HepG2 (cell line): Measurements from ENCODE around the gene THAP2. TPM values are rescaled to one million over a fixed set of nuclear protein-coding genes. Genes with fewer than 3 reads are reported as not detected.

Experiments used
- ATAC-seq: fragments of 200-7000 bp; cut with Tn5 transposase; 3 replicates; pipeline ENCODE4 v1.9.1; 2020; ENCODE audit warnings: mild to moderate bottlenecking, moderate library complexity
- BruUV-seq: library from RNA; stranded (reverse); fragments of 400-500 nt; replicated peaks from 2 replicates; lab custom pipeline; 2021; lab: Mats Ljungman, UMichigan
- CTCF ChIA-PET: fragments of 300-600 bp; formaldehyde crosslinking; extraction: SDS; loops from one replicate; lab custom pipeline; 2021; ENCODE audit warnings: low total read pairs, inconsistent platforms, low intra/inter-chr PET ratio; lab: Yijun Ruan, JAX
- POLR2A ChIA-PET: fragments of 350-600 bp; sonication (Branson Sonifier 250); formaldehyde crosslinking; loops from one replicate; lab custom pipeline; 2020; ENCODE audit warnings: antibody characterized with exemption, inconsistent platforms; lab: Yijun Ruan, JAX
- DNase-seq: peaks from one replicate; pipeline ENCODE4 v3.0.0-alpha.2; 2015; ENCODE audit warnings: low spot score
- FAIRE-seq: peaks from 3 replicates; lab custom pipeline; 2011; peaks lifted over from hg19 to GRCh38; lab: Jason Lieb, UNC
- H2AFZ ChIP-seq: one replicate; pipeline ENCODE4 v1.6.1; 2011; ENCODE audit warnings: low read length, inconsistent platforms
- H3K27ac ChIP-seq: fragments of 300-600 bp; 3 replicates; pipeline ENCODE4 v1.8.0; 2011; ENCODE audit warnings: mixed run types, mild to moderate bottlenecking, mixed read lengths, low read length, inconsistent platforms; ENCODE audit not compliant: insufficient read depth; ENCODE audit errors: extremely low read length
- H3K27me3 ChIP-seq, 2 experiments: fragments of 200-600 bp in 1 of 2; 2 replicates in 1 of 2; 3 replicates in 1 of 2; pipeline versions ENCODE4 v1.6.0 to v1.8.0; 2011; ENCODE audit warnings: low read length in 2 of 2, mild to moderate bottlenecking in 2 of 2, moderate library complexity in 2 of 2, inconsistent platforms in 1 of 2; ENCODE audit not compliant: insufficient read depth in 2 of 2, control insufficient read depth in 1 of 2
- H3K36me3 ChIP-seq, 2 experiments: fragments of 200-600 bp in 1 of 2; replicated peaks in 1 of 2; 2 replicates in 1 of 2; 3 replicates in 1 of 2; pipeline versions ENCODE4 v1.5.1 to v1.8.0; 2011; ENCODE audit warnings: low read length in 2 of 2, inconsistent platforms in 1 of 2; ENCODE audit not compliant: insufficient read depth in 2 of 2, control insufficient read depth in 1 of 2
- H3K4me1 ChIP-seq: 2 replicates; pipeline ENCODE4 v1.5.1; 2012; ENCODE audit warnings: low read length, inconsistent platforms; ENCODE audit not compliant: insufficient read depth
- H3K4me2 ChIP-seq: 2 replicates; pipeline ENCODE4 v1.6.0; 2011; ENCODE audit warnings: low read depth, low read length, inconsistent platforms
- H3K4me3 ChIP-seq, 3 experiments: fragments of 200-600 bp in 1 of 3; sonication (generic), shearing (Covaris generic) in 1 of 3; replicated peaks in 1 of 3; 2 replicates each; pipeline ENCODE4 v1.5.1; 2011 to 2016; ENCODE audit warnings: low read length in 3 of 3, inconsistent platforms in 2 of 3, low read depth in 2 of 3, mild to moderate bottlenecking in 2 of 3, control low read depth in 1 of 3, mixed read lengths in 1 of 3; ENCODE audit not compliant: insufficient read depth in 1 of 3
- H3K79me2 ChIP-seq: one replicate; pipeline ENCODE4 v1.6.1; 2011; ENCODE audit warnings: low read length, inconsistent platforms; ENCODE audit not compliant: insufficient read depth
- H3K9ac ChIP-seq: 2 replicates; pipeline ENCODE4 v1.6.0; 2011; ENCODE audit warnings: mild to moderate bottlenecking, low read depth, low read length, inconsistent platforms; ENCODE audit not compliant: insufficient read depth
- H3K9me3 ChIP-seq: 2 replicates; pipeline ENCODE4 v1.5.1; 2012; ENCODE audit warnings: mild to moderate bottlenecking, low read length
- H4K20me1 ChIP-seq: 2 replicates; pipeline ENCODE4 v1.6.0; 2011; ENCODE audit warnings: inconsistent platforms, mild to moderate bottlenecking, low read length, moderate library complexity; ENCODE audit not compliant: insufficient read depth
- BRCA1 ChIP-seq: sonication (generic); formaldehyde crosslinking; IDR thresholded peaks from 2 replicates; pipeline ENCODE4 v1.4.0; 2020; ENCODE audit warnings: missing genetic modification reagents
- KMT2B ChIP-seq: IDR thresholded peaks from 2 replicates; pipeline ENCODE4 v1.6.1; 2016; ENCODE audit warnings: missing genetic modification reagents, missing compliant biosample characterization
- MEIS2 ChIP-seq: sonication (generic); formaldehyde crosslinking; IDR thresholded peaks from 2 replicates; pipeline ENCODE4 v1.9.0; 2021; ENCODE audit warnings: mild to moderate bottlenecking, missing genetic modification reagents
- MTF2 ChIP-seq: sonication (generic); formaldehyde crosslinking; IDR thresholded peaks from 2 replicates; pipeline ENCODE4 v1.5.0; 2020; ENCODE audit warnings: missing genetic modification reagents, borderline replicate concordance
- NFYC ChIP-seq: IDR thresholded peaks from 2 replicates; pipeline ENCODE4 v1.6.1; 2016; ENCODE audit warnings: missing genetic modification reagents, missing compliant biosample characterization
- PHF5A ChIP-seq: IDR thresholded peaks from one replicate; pipeline ENCODE4 v1.6.1; 2018; ENCODE audit warnings: low read depth, missing genetic modification reagents; ENCODE audit not compliant: unreplicated experiment
- SIX1 ChIP-seq: sonication (generic); formaldehyde crosslinking; IDR thresholded peaks from 2 replicates; pipeline ENCODE4 v1.4.0; 2020; ENCODE audit warnings: missing genetic modification reagents, borderline replicate concordance
- SRSF9 ChIP-seq: fragments of 200-400 bp; formaldehyde crosslinking; IDR thresholded peaks from 2 replicates; pipeline ENCODE4 v1.6.1; 2018; ENCODE audit warnings: borderline replicate concordance, mild to moderate bottlenecking, low read depth, low read length; ENCODE audit not compliant: insufficient read depth, poor library complexity, severe bottlenecking
- XBP1 ChIP-seq: sonication (generic); formaldehyde crosslinking; IDR thresholded peaks from 2 replicates; pipeline ENCODE4 v1.5.0; 2020; ENCODE audit warnings: missing genetic modification reagents
- ZEB1 ChIP-seq: IDR thresholded peaks from 2 replicates; pipeline ENCODE4 v1.6.1; 2012; ENCODE audit warnings: mild to moderate bottlenecking, low read depth, inconsistent platforms; ENCODE audit not compliant: insufficient replicate concordance
- ZFP62 ChIP-seq: sonication (generic); formaldehyde crosslinking; IDR thresholded peaks from 2 replicates; pipeline ENCODE4 v1.4.0; 2020; ENCODE audit warnings: missing genetic modification reagents
- ZNF225 ChIP-seq: sonication (generic); formaldehyde crosslinking; IDR thresholded peaks from 2 replicates; pipeline ENCODE4 v1.4.0; 2020; ENCODE audit warnings: mild to moderate bottlenecking, missing genetic modification reagents
- WGBS: methylation state at CpG from one replicate; pipeline ENCODE4 v1.1.6; 2017; ENCODE audit warnings: low lambda C conversion rate; 5-methylcytosine and 5-hydroxymethylcytosine counted together
- in situ Hi-C: cut with HindIII; loops from 2 replicates; pipeline ENCODE4 v1.10.0; 2017; ENCODE audit warnings: low pct_unique_long_range_greater_than_20kb; ENCODE audit not compliant: extremely low pct_ligation_motif_present
- intact Hi-C: fragments of 100-400 bp; cut with micrococcal nuclease; formaldehyde crosslinking; loops from one replicate; pipeline ENCODE4 v1.10.0; 2022; ENCODE audit not compliant: unreplicated experiment
- polyA plus RNA-seq, 8 experiments: library from polyadenylated mRNA; depleted of rRNA in 3 of 8; stranded (reverse) in 7 of 8; unstranded in 1 of 8; fragments of >200 nt; fragmentation: Illumina TruSeq in 4 of 8; extraction: Trizol in 4 of 8; gene quantifications; 2 replicates each; pipeline versions ENCODE4 v1.2.1 to v1.2.3, GENCODE V29; 2011 to 2016; ENCODE audit warnings: low read depth in 4 of 8, missing spikeins in 1 of 8, mixed read lengths in 1 of 8; ENCODE audit not compliant: insufficient read depth in 1 of 8
- total RNA-seq, 5 experiments: library from RNA; depleted of rRNA; stranded (reverse); fragments of >200 nt; fragmentation: Illumina TruSeq; extraction: Trizol; gene quantifications; 2 replicates each; pipeline ENCODE4 v1.2.3, GENCODE V29; 2016; ENCODE audit warnings: low read depth in 1 of 5
- TF ChIP-seq, protein P1 (sequence below): sonication (generic); formaldehyde crosslinking; IDR thresholded peaks from 2 replicates; pipeline ENCODE4 v1.5.0; 2020; ENCODE audit warnings: mild to moderate bottlenecking, missing genetic modification reagents
- TF ChIP-seq, protein P2 (sequence below): IDR thresholded peaks from 2 replicates; pipeline ENCODE4 v1.6.1; 2016; ENCODE audit warnings: low read depth
- TF ChIP-seq, protein P3 (sequence below): sonication (generic); formaldehyde crosslinking; IDR thresholded peaks from 2 replicates; pipeline ENCODE4 v1.9.0; 2021; ENCODE audit warnings: missing genetic modification reagents, borderline replicate concordance
- TF ChIP-seq, protein P4 (sequence below): sonication (generic); formaldehyde crosslinking; IDR thresholded peaks from 2 replicates; pipeline ENCODE4 v1.8.1; 2022; ENCODE audit warnings: mild to moderate bottlenecking, missing genetic modification reagents

Gene THAP2
- total and polyA plus RNA-seq, 2 of the 13 experiments (the other 11 are each of a cell fraction or from before 2014, with no cell fraction given), result 5.2 to 6.2 TPM

DNA sequence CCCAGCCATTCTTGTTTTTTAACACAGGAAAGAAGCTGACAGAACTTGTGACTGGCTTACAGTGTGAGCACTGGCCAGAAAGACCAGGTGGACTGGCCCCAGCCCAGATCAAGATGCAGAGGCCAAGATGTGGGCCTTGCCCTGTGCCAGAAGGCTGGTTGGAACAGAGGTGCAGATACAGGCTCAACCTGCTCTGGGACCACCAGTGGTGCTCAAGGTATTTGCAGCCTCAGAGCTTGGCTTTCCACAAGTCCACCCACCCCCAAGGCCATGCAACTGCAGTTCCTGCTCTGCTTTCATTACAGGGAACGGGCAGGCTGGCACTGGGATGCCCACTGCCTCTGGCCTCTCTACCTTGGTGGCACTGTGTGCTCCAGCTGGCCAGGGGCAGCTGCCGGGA is 23.8 kb upstream of the THAP2 start:
- CTCF ChIA-PET, result interaction anchor here (2.1 kb wide), 1 partner anchor 107 kb away, joined by 17 read pairs; no protein-coding TSS in a partner anchor

More for the DNA sequence above, 23.8 kb upstream of the THAP2 start:
- Histone ChIP-seq H3K27ac (no peak overlapping the region), H4K20me1 (no peaks in the 10 kb centered on the region), H3K9ac (no peak overlapping the region), H3K4me1 (no peaks in the 10 kb centered on the region), H2AFZ (no peak overlapping the region), H3K4me3 (no peak overlapping the region), H3K36me3 (peaks cover 10 to 70% of the 10 kb centered on the region in 2 experiments), H3K27me3 (no peaks in the 10 kb centered on the region), H3K9me3 (no peaks in the 10 kb centered on the region), H3K4me2 (no peak overlapping the region), H3K79me2 (no peaks in the 10 kb centered on the region)
- no peak for TF ChIP-seq NFYC
- TF ChIP-seq, protein P1, sequence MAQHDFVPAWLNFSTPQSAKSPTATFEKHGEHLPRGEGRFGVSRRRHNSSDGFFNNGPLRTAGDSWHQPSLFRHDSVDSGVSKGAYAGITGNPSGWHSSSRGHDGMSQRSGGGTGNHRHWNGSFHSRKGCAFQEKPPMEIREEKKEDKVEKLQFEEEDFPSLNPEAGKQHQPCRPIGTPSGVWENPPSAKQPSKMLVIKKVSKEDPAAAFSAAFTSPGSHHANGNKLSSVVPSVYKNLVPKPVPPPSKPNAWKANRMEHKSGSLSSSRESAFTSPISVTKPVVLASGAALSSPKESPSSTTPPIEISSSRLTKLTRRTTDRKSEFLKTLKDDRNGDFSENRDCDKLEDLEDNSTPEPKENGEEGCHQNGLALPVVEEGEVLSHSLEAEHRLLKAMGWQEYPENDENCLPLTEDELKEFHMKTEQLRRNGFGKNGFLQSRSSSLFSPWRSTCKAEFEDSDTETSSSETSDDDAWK (CRISPR knock-in tag), result no peak
- TF ChIP-seq, protein P2, sequence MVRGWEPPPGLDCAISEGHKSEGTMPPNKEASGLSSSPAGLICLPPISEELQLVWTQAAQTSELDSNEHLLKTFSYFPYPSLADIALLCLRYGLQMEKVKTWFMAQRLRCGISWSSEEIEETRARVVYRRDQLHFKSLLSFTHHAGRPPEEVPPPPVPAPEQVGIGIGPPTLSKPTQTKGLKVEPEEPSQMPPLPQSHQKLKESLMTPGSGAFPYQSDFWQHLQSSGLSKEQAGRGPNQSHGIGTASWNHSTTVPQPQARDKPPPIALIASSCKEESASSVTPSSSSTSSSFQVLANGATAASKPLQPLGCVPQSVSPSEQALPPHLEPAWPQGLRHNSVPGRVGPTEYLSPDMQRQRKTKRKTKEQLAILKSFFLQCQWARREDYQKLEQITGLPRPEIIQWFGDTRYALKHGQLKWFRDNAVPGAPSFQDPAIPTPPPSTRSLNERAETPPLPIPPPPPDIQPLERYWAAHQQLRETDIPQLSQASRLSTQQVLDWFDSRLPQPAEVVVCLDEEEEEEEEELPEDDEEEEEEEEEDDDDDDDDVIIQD (CRISPR knock-in tag), result no peak
- no peak for TF ChIP-seq SRSF9
- TF ChIP-seq ZNF225 (CRISPR knock-in tag), result no peak
- no peak for TF ChIP-seq PHF5A (CRISPR knock-in tag)
- TF ChIP-seq, protein P3, sequence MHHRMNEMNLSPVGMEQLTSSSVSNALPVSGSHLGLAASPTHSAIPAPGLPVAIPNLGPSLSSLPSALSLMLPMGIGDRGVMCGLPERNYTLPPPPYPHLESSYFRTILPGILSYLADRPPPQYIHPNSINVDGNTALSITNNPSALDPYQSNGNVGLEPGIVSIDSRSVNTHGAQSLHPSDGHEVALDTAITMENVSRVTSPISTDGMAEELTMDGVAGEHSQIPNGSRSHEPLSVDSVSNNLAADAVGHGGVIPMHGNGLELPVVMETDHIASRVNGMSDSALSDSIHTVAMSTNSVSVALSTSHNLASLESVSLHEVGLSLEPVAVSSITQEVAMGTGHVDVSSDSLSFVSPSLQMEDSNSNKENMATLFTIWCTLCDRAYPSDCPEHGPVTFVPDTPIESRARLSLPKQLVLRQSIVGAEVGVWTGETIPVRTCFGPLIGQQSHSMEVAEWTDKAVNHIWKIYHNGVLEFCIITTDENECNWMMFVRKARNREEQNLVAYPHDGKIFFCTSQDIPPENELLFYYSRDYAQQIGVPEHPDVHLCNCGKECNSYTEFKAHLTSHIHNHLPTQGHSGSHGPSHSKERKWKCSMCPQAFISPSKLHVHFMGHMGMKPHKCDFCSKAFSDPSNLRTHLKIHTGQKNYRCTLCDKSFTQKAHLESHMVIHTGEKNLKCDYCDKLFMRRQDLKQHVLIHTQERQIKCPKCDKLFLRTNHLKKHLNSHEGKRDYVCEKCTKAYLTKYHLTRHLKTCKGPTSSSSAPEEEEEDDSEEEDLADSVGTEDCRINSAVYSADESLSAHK, result no peak
- no peak for TF ChIP-seq ZEB1
- TF ChIP-seq, protein P4, sequence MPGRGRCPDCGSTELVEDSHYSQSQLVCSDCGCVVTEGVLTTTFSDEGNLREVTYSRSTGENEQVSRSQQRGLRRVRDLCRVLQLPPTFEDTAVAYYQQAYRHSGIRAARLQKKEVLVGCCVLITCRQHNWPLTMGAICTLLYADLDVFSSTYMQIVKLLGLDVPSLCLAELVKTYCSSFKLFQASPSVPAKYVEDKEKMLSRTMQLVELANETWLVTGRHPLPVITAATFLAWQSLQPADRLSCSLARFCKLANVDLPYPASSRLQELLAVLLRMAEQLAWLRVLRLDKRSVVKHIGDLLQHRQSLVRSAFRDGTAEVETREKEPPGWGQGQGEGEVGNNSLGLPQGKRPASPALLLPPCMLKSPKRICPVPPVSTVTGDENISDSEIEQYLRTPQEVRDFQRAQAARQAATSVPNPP (CRISPR knock-in tag), result no peak
- no peak for TF ChIP-seq SIX1 (CRISPR knock-in tag)
- TF ChIP-seq ZFP62, result no peak
- TF ChIP-seq BRCA1 (CRISPR knock-in tag), result no peak
- no peak for TF ChIP-seq XBP1 (CRISPR knock-in tag)
- TF ChIP-seq KMT2B, result no peak
- no peak for TF ChIP-seq MEIS2 (CRISPR knock-in tag)
- TF ChIP-seq MTF2 (CRISPR knock-in tag), result no peak
- FAIRE-seq (no peak), DNase-seq (no peak), ATAC-seq (peak; percentile 37)
- no CpG with 5 or more reads among the region's 2 CpGs for WGBS
- in situ Hi-C loops (no loop called here), intact Hi-C loops (no loop called here)
- POLR2A ChIA-PET, result no interaction called here
- BruUV-seq, result no TSS peak
